H9 (cell line): ENCODE data around the gene AP1B1. TPM values are rescaled to one million over a fixed set of nuclear protein-coding genes. Genes with fewer than 3 reads are reported as not detected.

Experiments
- DNase-seq: peaks from one replicate; pipeline ENCODE4 v3.0.0-alpha.2; 2017
- H2AFZ ChIP-seq: one replicate; pipeline ENCODE4 v1.6.1; 2013; ENCODE audit warnings: mild to moderate bottlenecking, low read length, control low read depth, moderate library complexity
- H2AK5ac ChIP-seq: 2 replicates; pipeline ENCODE4 v1.6.1; 2013; ENCODE audit warnings: low read length, control low read depth, mixed read lengths; ENCODE audit not compliant: insufficient read length
- H2BK120ac ChIP-seq: one replicate; pipeline ENCODE4 v1.6.1; 2013; ENCODE audit warnings: low read depth, mild to moderate bottlenecking, low read length, control low read depth, inconsistent platforms; ENCODE audit not compliant: poor library complexity, severe bottlenecking
- H2BK12ac ChIP-seq: 2 replicates; pipeline ENCODE4 v1.6.1; 2013; ENCODE audit warnings: low read length, control low read depth, mixed read lengths, low read depth; ENCODE audit not compliant: insufficient read length
- H2BK15ac ChIP-seq: 2 replicates; pipeline ENCODE4 v1.6.1; 2013; ENCODE audit warnings: low read depth, low read length, control low read depth
- H2BK20ac ChIP-seq: one replicate; pipeline ENCODE4 v1.6.1; 2013; ENCODE audit warnings: low read depth, mild to moderate bottlenecking, low read length, control low read depth, inconsistent platforms; ENCODE audit not compliant: poor library complexity, severe bottlenecking
- H2BK5ac ChIP-seq: 2 replicates; pipeline ENCODE4 v1.6.1; 2013; ENCODE audit warnings: low read length, control low read depth, mixed read lengths; ENCODE audit not compliant: insufficient read length
- H3K14ac ChIP-seq: 2 replicates; pipeline ENCODE4 v1.6.1; 2013; ENCODE audit warnings: low read length, control low read depth; ENCODE audit not compliant: insufficient read depth
- H3K18ac ChIP-seq: 2 replicates; pipeline ENCODE4 v1.6.1; 2013; ENCODE audit warnings: low read depth, mild to moderate bottlenecking, mixed read lengths, low read length, control low read depth; ENCODE audit not compliant: insufficient read length
- H3K23ac ChIP-seq: 2 replicates; pipeline ENCODE4 v1.6.1; 2013; ENCODE audit warnings: low read length, control low read depth, mixed read lengths, low read depth; ENCODE audit not compliant: insufficient read length
- H3K23me2 ChIP-seq: 2 replicates; pipeline ENCODE4 v1.6.1; 2013; ENCODE audit warnings: low read depth, mild to moderate bottlenecking, mixed read lengths, low read length, control low read depth; ENCODE audit not compliant: insufficient read length, poor library complexity, severe bottlenecking
- H3K27ac ChIP-seq: 2 replicates; pipeline ENCODE4 v1.5.1; 2013; ENCODE audit warnings: low read length, control low read depth, mixed read lengths, low read depth; ENCODE audit not compliant: insufficient read length
- H3K27me3 ChIP-seq: 2 replicates; pipeline ENCODE4 v1.6.1; 2013; ENCODE audit warnings: low read length, control low read depth, inconsistent platforms; ENCODE audit not compliant: insufficient read depth
- H3K4ac ChIP-seq: 2 replicates; pipeline ENCODE4 v1.6.1; 2013; ENCODE audit warnings: low read depth, mild to moderate bottlenecking, control low read depth, inconsistent platforms, low read length, moderate library complexity
- H3K4me1 ChIP-seq: 2 replicates; pipeline ENCODE4 v1.6.1; 2013; ENCODE audit warnings: low read length, control low read depth, inconsistent platforms; ENCODE audit not compliant: insufficient read depth
- H3K4me2 ChIP-seq: 2 replicates; pipeline ENCODE4 v1.6.1; 2013; ENCODE audit warnings: low read length, control low read depth, mixed read lengths; ENCODE audit not compliant: insufficient read length, insufficient read depth
- H3K56ac ChIP-seq: 2 replicates; pipeline ENCODE4 v1.6.1; 2013; ENCODE audit warnings: low read depth, mild to moderate bottlenecking, mixed read lengths, low read length, control low read depth; ENCODE audit not compliant: insufficient read length
- H3K79me1 ChIP-seq: 2 replicates; pipeline ENCODE4 v1.6.1; 2013; ENCODE audit warnings: low read depth, mild to moderate bottlenecking, moderate library complexity, low read length, control low read depth, inconsistent platforms; ENCODE audit not compliant: insufficient read depth, poor library complexity, severe bottlenecking
- H3K79me2 ChIP-seq: 2 replicates; pipeline ENCODE4 v1.6.1; 2013; ENCODE audit warnings: low read length, control low read depth, inconsistent platforms; ENCODE audit not compliant: insufficient read depth
- H3K9ac ChIP-seq: 2 replicates; pipeline ENCODE4 v1.6.1; 2013; ENCODE audit warnings: low read length, control low read depth, mixed read lengths; ENCODE audit not compliant: insufficient read length; ENCODE audit errors: extremely low read depth
- H3K9me3 ChIP-seq: one replicate; pipeline ENCODE4 v1.6.1; 2013; ENCODE audit warnings: low read depth, low read length, inconsistent platforms; ENCODE audit not compliant: control insufficient read depth
- H3T11ph ChIP-seq: one replicate; pipeline ENCODE4 v1.6.1; 2013; ENCODE audit warnings: mild to moderate bottlenecking, low read length, control low read depth, inconsistent platforms
- H4K20me1 ChIP-seq: one replicate; pipeline ENCODE4 v1.6.1; 2013; ENCODE audit not compliant: control insufficient read depth, insufficient read length, insufficient read depth
- H4K5ac ChIP-seq: 2 replicates; pipeline ENCODE4 v1.6.1; 2013; ENCODE audit warnings: low read depth, mild to moderate bottlenecking, mixed read lengths, low read length, control low read depth; ENCODE audit not compliant: insufficient read length
- H4K8ac ChIP-seq: replicated peaks from 2 replicates; pipeline ENCODE4 v1.6.1; 2013; ENCODE audit warnings: low read length, control low read depth, mixed read lengths, low read depth; ENCODE audit not compliant: insufficient read length
- H4K91ac ChIP-seq: 2 replicates; pipeline ENCODE4 v1.6.1; 2013; ENCODE audit warnings: low read depth, mild to moderate bottlenecking, moderate library complexity, mixed read lengths, low read length, control low read depth; ENCODE audit not compliant: insufficient read length
- H3K27ac Mint-ChIP-seq, 3 experiments: 2 replicates in 2 of 3; 3 replicates in 1 of 3; pipeline ENCODE4 v1.8.0; 2020 to 2021; ENCODE audit warnings: mixed read lengths in 3 of 3, mild to moderate bottlenecking in 1 of 3, moderate library complexity in 1 of 3
- H3K27me3 Mint-ChIP-seq: 2 replicates; pipeline ENCODE4 v1.8.0; 2021; ENCODE audit warnings: low read depth, mild to moderate bottlenecking, moderate library complexity, mixed read lengths
- H3K36me3 Mint-ChIP-seq, 3 experiments: 2 replicates in 2 of 3; 3 replicates in 1 of 3; pipeline ENCODE4 v1.8.0; 2020 to 2021; ENCODE audit warnings: low read depth in 3 of 3, mixed read lengths in 3 of 3; ENCODE audit not compliant: insufficient read depth in 1 of 3
- H3K4me1 Mint-ChIP-seq, 2 experiments: 2 replicates each; pipeline ENCODE4 v1.8.0; 2020; ENCODE audit warnings: mixed read lengths in 2 of 2
- H3K4me3 Mint-ChIP-seq, 2 experiments: 2 replicates in 1 of 2; 3 replicates in 1 of 2; pipeline ENCODE4 v1.8.0; 2020 to 2021; ENCODE audit warnings: mild to moderate bottlenecking in 2 of 2, mixed read lengths in 2 of 2, moderate library complexity in 1 of 2
- H3K9me3 Mint-ChIP-seq, 2 experiments: 2 replicates in 1 of 2; 3 replicates in 1 of 2; pipeline ENCODE4 v1.8.0; 2020; ENCODE audit warnings: mild to moderate bottlenecking in 2 of 2, mixed read lengths in 2 of 2, moderate library complexity in 1 of 2
- CTCF ChIP-seq: fragments of 200-600 bp; sonication (generic); conservative IDR thresholded peaks from 3 replicates; pipeline ENCODE4 v1.8.0; 2021; ENCODE audit warnings: antibody characterized with exemption, mild to moderate bottlenecking
- WGBS: extraction: QIAGEN DNeasy Blood & Tissue Kit; methylation state at CpG from one replicate; pipeline ENCODE4 v1.1.7; 2013; ENCODE audit warnings: missing lambda C conversion rate, low lambda C conversion rate, mixed read lengths; ENCODE audit not compliant: insufficient read length; ENCODE audit errors: extremely low coverage; 5-methylcytosine and 5-hydroxymethylcytosine counted together
- total RNA-seq: library from RNA; stranded (reverse); gene quantifications from 2 replicates; pipeline ENCODE4 v1.2.1, GENCODE V29; 2021

The AP1B1 gene
- total RNA-seq, 1 experiment from 2014 or later: 64.0 TPM

- Histone ChIP-seq H3K23ac (no peak overlapping the region), H3K14ac (no peak overlapping the region), H3K79me1 (no peaks in the 10 kb centered on the region), H4K8ac (no peak overlapping the region), H2BK5ac (no peak overlapping the region), H3K9ac (no peak overlapping the region), H2BK12ac (no peak overlapping the region), H2AFZ (no peak overlapping the region), H2AK5ac (no peak overlapping the region), H3K4me1 (peaks cover 9% of the 10 kb centered on the region; the same call in 1 of the 2 replicates), H3K27me3 (no peaks in the 10 kb centered on the region), H2BK20ac (no peak overlapping the region), H3K9me3 (no peaks in the 10 kb centered on the region), H3K79me2 (no peaks in the 10 kb centered on the region), H4K20me1 (peaks cover 2% of the 10 kb centered on the region), H3K56ac (no peak overlapping the region), H3K18ac (no peak overlapping the region), H3T11ph (no peak overlapping the region), H2BK120ac (no peak overlapping the region), H3K4ac (no peak overlapping the region), H4K5ac (no peak overlapping the region), H3K4me2 (no peak overlapping the region), H3K27ac (no peak overlapping the region), H2BK15ac (no peak overlapping the region), H3K23me2 (no peaks in the 10 kb centered on the region), H4K91ac (no peak overlapping the region)
- Mint-ChIP-seq H3K4me3 (no peak overlapping the region), H3K36me3 (peaks cover 0 to 16% (median 3%) of the 10 kb centered on the region in 3 experiments; a peak in 4 of 7 replicates), H3K27ac (peak overlapping the region; percentile 27 to 64 (median 39); a peak in 1 of 7 replicates), H3K27me3 (no peaks in the 10 kb centered on the region), H3K9me3 (no peaks in the 10 kb centered on the region), H3K4me1 (peaks cover 34 to 42% of the 10 kb centered on the region in 2 experiments)
- peak; percentile 72 for DNase-seq
- no CpG with 5 or more reads among the region's 9 CpGs for WGBS
- TF ChIP-seq CTCF: no peak
Measured at GRCh38 chr22:29369460-29369859, 18.9 kb downstream of the AP1B1 start.
